Aorta (tissue), 4 donors: Measurements from ENCODE around the gene LHCGR. TPM values are rescaled to one million over a fixed set of nuclear protein-coding genes. Genes with fewer than 3 reads are reported as not detected.

Experiments
- polyA plus RNA-seq, 2 donors: library from polyadenylated mRNA; stranded (reverse); fragments of 200-250 nt; gene quantifications; one replicate each; pipeline ENCODE4 v1.2.3, GENCODE V29; 2013
- total RNA-seq, 2 donors: library from RNA; stranded (reverse); fragmentation: NEBNext Ultra II Directional; extraction: Animal tissue kit (Norgen Biotek cat#: 25700); gene quantifications; one replicate each; pipeline ENCODE4 v1.2.1, GENCODE V29; 2021
- donor health status: healthy with polysubstance abuse.
- donor health status: Bipolar disorder and iron deficiency.
- donor health status: DM: no; HTN: no; CAD: no.
- donor health status: DM: yes; HTN: yes; CAD: no.

LHCGR gene
- total and polyA plus RNA-seq, 4 donors, result 0.42 TPM; not detected in 3

Other genes with a start within 250 kb of the LHCGR start
- 10 to 100 TPM; 27.5 to 28.6 TPM for gene STON1, start 225.6 kb downstream of the LHCGR start, total RNA-seq
- 10 to 100 TPM; 12.8 to 22.2 TPM for gene STON1, start 225.6 kb downstream of the LHCGR start, polyA plus RNA-seq
- gene GTF2A1L, start 137.9 kb downstream of the LHCGR start, total RNA-seq, result not detected
- gene GTF2A1L, start 137.9 kb downstream of the LHCGR start, polyA plus RNA-seq, result 10 to 100 TPM in 1 of 2 donors, not detected in 1; 11.7 TPM